HEK293T (cell line): ENCODE results near the gene SERPINB10.

Experiments
- CTBP1 ChIP-seq: fragments of 450-650 bp; IDR thresholded peaks from 2 replicates; pipeline ENCODE4 v1.6.1; 2016; ENCODE audit warnings: borderline replicate concordance
- FOXM1 ChIP-seq: fragments of 450-650 bp; IDR thresholded peaks from 2 replicates; pipeline ENCODE4 v1.6.1; 2017; ENCODE audit warnings: mild to moderate bottlenecking, borderline replicate concordance
- HDGF ChIP-seq: fragments of 450-650 bp; IDR thresholded peaks from 2 replicates; pipeline ENCODE4 v1.6.1; 2017; ENCODE audit warnings: antibody characterized with exemption, borderline replicate concordance
- L3MBTL2 ChIP-seq: fragments of 450-650 bp; conservative IDR thresholded peaks from 2 replicates; pipeline ENCODE4 v1.6.1; 2016; ENCODE audit warnings: mild to moderate bottlenecking
- SP1 ChIP-seq: fragments of 450-650 bp; IDR thresholded peaks from 2 replicates; pipeline ENCODE4 v1.6.1; 2017
- SUZ12 ChIP-seq: fragments of 450-650 bp; IDR thresholded peaks from 2 replicates; pipeline ENCODE4 v1.6.1; 2016; ENCODE audit warnings: mild to moderate bottlenecking
- ZNF384 ChIP-seq: fragments of 450-650 bp; IDR thresholded peaks from 2 replicates; pipeline ENCODE4 v1.6.1; 2016
- TF ChIP-seq, protein P1 (sequence below): fragments of 450-650 bp; IDR thresholded peaks from 2 replicates; pipeline ENCODE4 v1.6.1; 2016

- TF ChIP-seq FOXM1 (no peak), SP1 (no peak), SUZ12 (no peak), ZNF384 (no peak), CTBP1 (no peak), HDGF (no peak), L3MBTL2 (no peak)
- TF ChIP-seq, protein P1, sequence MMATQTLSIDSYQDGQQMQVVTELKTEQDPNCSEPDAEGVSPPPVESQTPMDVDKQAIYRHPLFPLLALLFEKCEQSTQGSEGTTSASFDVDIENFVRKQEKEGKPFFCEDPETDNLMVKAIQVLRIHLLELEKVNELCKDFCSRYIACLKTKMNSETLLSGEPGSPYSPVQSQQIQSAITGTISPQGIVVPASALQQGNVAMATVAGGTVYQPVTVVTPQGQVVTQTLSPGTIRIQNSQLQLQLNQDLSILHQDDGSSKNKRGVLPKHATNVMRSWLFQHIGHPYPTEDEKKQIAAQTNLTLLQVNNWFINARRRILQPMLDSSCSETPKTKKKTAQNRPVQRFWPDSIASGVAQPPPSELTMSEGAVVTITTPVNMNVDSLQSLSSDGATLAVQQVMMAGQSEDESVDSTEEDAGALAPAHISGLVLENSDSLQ: no peak
These were observed 13.5 kb upstream of the SERPINB10 start for GRCh38 chr18:63894106-63894772.
